ENCODE measurements around the gene ANKRD13D. TPM values are rescaled to one million over a fixed set of nuclear protein-coding genes. Genes with fewer than 3 reads are reported as not detected.

ANKRD13D gene
- total RNA-seq, 4 donors from 2014 or later, result 19.7 to 194 (median 54.5) TPM

GRCh38 chr11:67264877-67265632, 24.0 kb upstream of the ANKRD13D start:
- WGBS, 2 donors (ENCODE audit: low coverage in 1 of 2), result 91% methylated on average over 7 of the region's 7 CpGs; no CpG with 5 or more reads in 1 of the 2 donors
- H3K9me3 ChIP-seq, result no peaks in the 10 kb centered on the region
- H3K4me1 ChIP-seq, result peaks cover 38 to 63% (median 56%) of the 10 kb centered on the region in 4 donors
- H3K36me3 ChIP-seq, result no peaks in the 10 kb centered on the region
- in situ Hi-C loops (cut with MboI; ENCODE audit: low pct_ligation_motif_present in 1 of 4, low pct_unique_long_range_greater_than_20kb in 1 of 4, low sequenced_read_pairs in 3 of 4) (loop anchor here in 3 of 4 donors (5.0 to 25.0 kb wide), 4 partner anchors 47 to 122 kb away; partner anchors contain the start of gene RAD9A (in 1 of the 3)), intact Hi-C loops (cut with DNase I; ENCODE audit: low total_unique reads) (no loop called here)
- peak overlapping the region in 2 of 4 donors; percentile 72 to 78 for H3K27ac ChIP-seq
- H3K27me3 ChIP-seq, result no peaks in the 10 kb centered on the region
- no peak for TF ChIP-seq EP300 (IDR thresholded peaks at IDR 0.05; ENCODE audit: low read depth)
- TF ChIP-seq POLR2A (IDR thresholded peaks at IDR 0.05), result no peak
- TF ChIP-seq POLR2AphosphoS5 (IDR thresholded peaks at IDR 0.05), result no peak
- TF ChIP-seq, protein P1, sequence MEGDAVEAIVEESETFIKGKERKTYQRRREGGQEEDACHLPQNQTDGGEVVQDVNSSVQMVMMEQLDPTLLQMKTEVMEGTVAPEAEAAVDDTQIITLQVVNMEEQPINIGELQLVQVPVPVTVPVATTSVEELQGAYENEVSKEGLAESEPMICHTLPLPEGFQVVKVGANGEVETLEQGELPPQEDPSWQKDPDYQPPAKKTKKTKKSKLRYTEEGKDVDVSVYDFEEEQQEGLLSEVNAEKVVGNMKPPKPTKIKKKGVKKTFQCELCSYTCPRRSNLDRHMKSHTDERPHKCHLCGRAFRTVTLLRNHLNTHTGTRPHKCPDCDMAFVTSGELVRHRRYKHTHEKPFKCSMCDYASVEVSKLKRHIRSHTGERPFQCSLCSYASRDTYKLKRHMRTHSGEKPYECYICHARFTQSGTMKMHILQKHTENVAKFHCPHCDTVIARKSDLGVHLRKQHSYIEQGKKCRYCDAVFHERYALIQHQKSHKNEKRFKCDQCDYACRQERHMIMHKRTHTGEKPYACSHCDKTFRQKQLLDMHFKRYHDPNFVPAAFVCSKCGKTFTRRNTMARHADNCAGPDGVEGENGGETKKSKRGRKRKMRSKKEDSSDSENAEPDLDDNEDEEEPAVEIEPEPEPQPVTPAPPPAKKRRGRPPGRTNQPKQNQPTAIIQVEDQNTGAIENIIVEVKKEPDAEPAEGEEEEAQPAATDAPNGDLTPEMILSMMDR (IDR thresholded peaks at IDR 0.05), result no peak
- no peak for DNase-seq
- H3K4me3 ChIP-seq, result no peak overlapping the region

GRCh38 chr11:67265633-67266448, 23.3 kb upstream of the ANKRD13D start:
- no peaks in the 10 kb centered on the region for H3K36me3 ChIP-seq
- H3K4me1 ChIP-seq, result peaks cover 45 to 70% (median 63%) of the 10 kb centered on the region in 4 donors
- peak overlapping the region; percentile 68 to 78 (median 74) for H3K27ac ChIP-seq
- peak; percentile 85 for DNase-seq
- TF ChIP-seq, protein P1 (IDR thresholded peaks at IDR 0.05), result peak; percentile 67 to 86 (median 72)
- TF ChIP-seq EP300 (IDR thresholded peaks at IDR 0.05; ENCODE audit: low read depth) (no peak), POLR2AphosphoS5 (IDR thresholded peaks at IDR 0.05) (no peak), POLR2A (IDR thresholded peaks at IDR 0.05) (no peak)
- in situ Hi-C loops (cut with MboI; ENCODE audit: low pct_ligation_motif_present in 1 of 4, low pct_unique_long_range_greater_than_20kb in 1 of 4, low sequenced_read_pairs in 3 of 4) (loop anchor here in 2 of 4 donors (5.0 to 25.0 kb wide), 2 partner anchors 51 to 121 kb away; partner anchors contain the start of gene RAD9A (in 1 of the 2)), intact Hi-C loops (cut with DNase I; ENCODE audit: low total_unique reads) (loop anchor here (2.0 kb wide), 1 partner anchor 51 kb away; no protein-coding TSS in a partner anchor)
- WGBS, 2 donors (ENCODE audit: low coverage in 1 of 2), result 29 to 80% methylated on average over 1 to 18 of the region's 54 CpGs
- H3K4me3 ChIP-seq, result no peak overlapping the region
- H3K27me3 ChIP-seq, result no peaks in the 10 kb centered on the region
- H3K9me3 ChIP-seq, result no peaks in the 10 kb centered on the region

DNA sequence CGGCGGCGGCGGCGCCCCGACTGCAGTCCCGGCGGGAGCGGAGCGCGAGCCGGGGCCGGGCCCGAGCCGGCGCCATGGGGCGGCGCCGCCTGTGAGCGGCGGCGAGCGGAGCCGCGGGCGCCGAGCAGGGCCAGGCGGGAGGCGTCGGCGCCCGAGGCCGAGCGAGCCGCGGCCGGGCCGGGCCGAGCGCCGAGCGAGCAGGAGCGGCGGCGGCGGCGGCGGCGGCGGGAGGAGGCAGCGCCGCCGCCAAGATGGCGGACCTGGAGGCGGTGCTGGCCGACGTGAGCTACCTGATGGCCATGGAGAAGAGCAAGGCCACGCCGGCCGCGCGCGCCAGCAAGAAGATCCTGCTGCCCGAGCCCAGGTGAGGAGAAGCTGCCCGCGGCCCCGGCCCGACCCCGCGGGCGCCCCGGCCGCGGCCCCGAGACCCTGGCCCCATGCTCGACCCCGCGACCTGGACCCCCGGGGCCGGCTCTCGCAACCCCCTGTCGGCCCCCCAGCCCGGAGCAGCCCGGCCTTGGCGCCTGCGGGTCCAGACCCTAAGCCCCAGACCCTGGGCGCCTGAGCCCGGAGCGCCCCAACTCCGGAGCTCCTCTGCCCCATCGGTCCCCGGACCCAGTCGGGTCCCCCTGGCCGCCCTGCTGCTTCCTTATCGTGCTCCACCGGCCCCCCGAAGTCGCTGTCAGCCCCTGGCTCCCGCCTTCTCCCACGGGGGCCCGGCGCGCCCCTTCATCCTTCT, 22.5 kb upstream of the ANKRD13D start, which contains the start of gene GRK2:
Gene GRK2, plus strand, starts transcription at position 25 of the 739 bp plus-strand sequence. Its CDS starts 227 bp downstream, at position 252.
- peak within 1 kb of the TSS; percentile 95 to 99 (median 98) for H3K4me3 ChIP-seq
- intact Hi-C loops (cut with DNase I; ENCODE audit: low total_unique reads), result loop anchor here (2.0 kb wide), 1 partner anchor 50 kb away; no protein-coding TSS in a partner anchor
- peak within 1 kb of the TSS; percentile 95 to 98 (median 97) for H3K27ac ChIP-seq
- no peaks in the 10 kb centered on the region for H3K9me3 ChIP-seq
- H3K36me3 ChIP-seq, result no peaks in the 10 kb centered on the region
- no peaks in the 10 kb centered on the region for H3K27me3 ChIP-seq
- DNase-seq, result no peak
- in situ Hi-C loops (cut with MboI; ENCODE audit: low pct_ligation_motif_present in 1 of 4, low pct_unique_long_range_greater_than_20kb in 1 of 4, low sequenced_read_pairs in 3 of 4), result loop anchor here in 2 of 4 donors (5.0 to 25.0 kb wide), 2 partner anchors 51 to 121 kb away; partner anchors contain the start of gene RAD9A (in 1 of the 2)
- WGBS, 2 donors (ENCODE audit: low coverage in 1 of 2), result 0% methylated on average over 42 of the region's 103 CpGs; no CpG with 5 or more reads in 1 of the 2 donors
- H3K4me1 ChIP-seq, result peaks cover 45 to 70% (median 63%) of the 10 kb centered on the region in 4 donors
- no peak for TF ChIP-seq POLR2AphosphoS5 (IDR thresholded peaks at IDR 0.05)
- no peak for TF ChIP-seq POLR2A (IDR thresholded peaks at IDR 0.05)
- TF ChIP-seq, protein P1 (IDR thresholded peaks at IDR 0.05), result no peak
- TF ChIP-seq EP300 (IDR thresholded peaks at IDR 0.05; ENCODE audit: low read depth), result no peak

Data from transverse colon (tissue), 4 donors.